H1 (cell line): ENCODE results near the gene WDR4. TPM values are rescaled to one million over a fixed set of nuclear protein-coding genes. Genes with fewer than 3 reads are reported as not detected.

ENCODE experiments used
- CTCF ChIA-PET: fragments of 300-600 bp; sonication (Branson Sonifier 250); formaldehyde crosslinking; loops from one replicate; lab custom pipeline; 2021; ENCODE audit not compliant: partially characterized antibody; lab: Charles Lee
- POLR2A ChIA-PET: fragments of 300-600 bp; sonication (Branson Sonifier 250); formaldehyde crosslinking; loops from one replicate; lab custom pipeline; 2021; ENCODE audit warnings: inconsistent platforms; ENCODE audit not compliant: partially characterized antibody; lab: Charles Lee
- DNase-seq, 2 experiments: peaks; one replicate each; pipeline versions ENCODE4 v3.0.0 to v3.0.0-alpha.2; 2010 to 2022; ENCODE audit warnings: low spot score in 2 of 2, low read depth in 1 of 2, mixed read lengths in 1 of 2
- FAIRE-seq: peaks from 2 replicates; lab custom pipeline; 2011; peaks lifted over from hg19 to GRCh38; lab: Jason Lieb, UNC
- H2AFZ ChIP-seq: 2 replicates; pipeline ENCODE4 v1.8.1; 2012; ENCODE audit warnings: low read length, inconsistent platforms
- H2AK5ac ChIP-seq: 2 replicates; pipeline ENCODE4 v1.6.1; 2013; ENCODE audit warnings: low read depth, low read length
- H2BK120ac ChIP-seq: replicated peaks from 2 replicates; pipeline ENCODE3; 2013; ENCODE audit warnings: low read depth, low read length, inconsistent platforms
- H2BK12ac ChIP-seq: 2 replicates; pipeline ENCODE4 v1.6.1; 2013; ENCODE audit warnings: low read depth, low read length
- H2BK15ac ChIP-seq: 2 replicates; pipeline ENCODE4 v1.6.1; 2013; ENCODE audit warnings: low read length
- H2BK20ac ChIP-seq: 2 replicates; pipeline ENCODE4 v1.6.1; 2013; ENCODE audit warnings: low read length
- H2BK5ac ChIP-seq: 2 replicates; pipeline ENCODE4 v1.6.1; 2013; ENCODE audit warnings: low read depth, low read length
- H3K14ac ChIP-seq: 2 replicates; pipeline ENCODE4 v1.6.1; 2013; ENCODE audit warnings: inconsistent platforms; ENCODE audit not compliant: insufficient read length
- H3K18ac ChIP-seq: 2 replicates; pipeline ENCODE4 v1.6.1; 2013; ENCODE audit warnings: low read length; ENCODE audit errors: extremely low read depth
- H3K23ac ChIP-seq: 2 replicates; pipeline ENCODE4 v1.6.1; 2013; ENCODE audit warnings: inconsistent platforms; ENCODE audit not compliant: insufficient read length
- H3K23me2 ChIP-seq: 2 replicates; pipeline ENCODE4 v1.6.1; 2013; ENCODE audit warnings: low read depth, low read length
- H3K27ac ChIP-seq: 2 replicates; pipeline ENCODE4 v1.6.1; 2011; ENCODE audit warnings: low read depth, low read length, inconsistent platforms
- H3K27me3 ChIP-seq, 4 experiments: replicated peaks in 1 of 4; 1 replicate in 1 of 4; 2 replicates in 3 of 4; pipeline versions ENCODE4 v1.6.1 to v1.8.1; 2011 to 2013; ENCODE audit warnings: low read length in 3 of 4, mild to moderate bottlenecking in 3 of 4, inconsistent platforms in 2 of 4, mixed read lengths in 2 of 4, moderate library complexity in 1 of 4; ENCODE audit not compliant: control insufficient read depth in 3 of 4, insufficient read depth in 3 of 4; ENCODE audit errors: extremely low read depth in 1 of 4
- H3K36me3 ChIP-seq, 4 experiments: 2 replicates each; pipeline versions ENCODE4 v1.6.1 to v1.8.1; 2011 to 2013; ENCODE audit warnings: mild to moderate bottlenecking in 4 of 4, low read length in 3 of 4, moderate library complexity in 2 of 4, control low read depth in 1 of 4, inconsistent platforms in 1 of 4; ENCODE audit not compliant: insufficient read depth in 4 of 4, control insufficient read depth in 2 of 4
- H3K4ac ChIP-seq: replicated peaks from 2 replicates; pipeline ENCODE3; 2013; ENCODE audit warnings: low read length, low read depth, mixed read lengths, inconsistent platforms; ENCODE audit not compliant: insufficient read length
- H3K4me1 ChIP-seq, 4 experiments: replicated peaks in 1 of 4; 1 replicate in 1 of 4; 2 replicates in 3 of 4; pipeline versions ENCODE4 v1.6.1 to v1.8.1; 2011 to 2013; ENCODE audit warnings: low read length in 3 of 4, inconsistent platforms in 2 of 4, mixed read lengths in 1 of 4; ENCODE audit not compliant: insufficient read depth in 4 of 4, control insufficient read depth in 3 of 4
- H3K4me2 ChIP-seq, 2 experiments: 2 replicates each; pipeline versions ENCODE4 v1.6.1 to v1.8.1; 2011 to 2013; ENCODE audit warnings: low read depth in 2 of 2, low read length in 2 of 2, control low read depth in 1 of 2, inconsistent platforms in 1 of 2, mild to moderate bottlenecking in 1 of 2; ENCODE audit not compliant: insufficient read depth in 1 of 2
- H3K4me3 ChIP-seq, 4 experiments: fragments of 200-600, 300-600 bp in 1 of 4; sonication (generic), shearing (Covaris generic), sonication (Bioruptor Twin) in 1 of 4; 2 replicates each; pipeline versions ENCODE4 v1.5.1 to v1.8.1; 2011 to 2016; ENCODE audit warnings: low read length in 4 of 4, low read depth in 3 of 4, control low read depth in 2 of 4, inconsistent platforms in 2 of 4, mild to moderate bottlenecking in 2 of 4, mixed read lengths in 1 of 4, moderate library complexity in 1 of 4; ENCODE audit not compliant: insufficient read depth in 2 of 4; ENCODE audit errors: extremely low read depth in 1 of 4
- H3K56ac ChIP-seq: replicated peaks from 2 replicates; pipeline ENCODE3; 2013; ENCODE audit warnings: low read depth, mild to moderate bottlenecking, mixed read lengths, low read length, inconsistent platforms; ENCODE audit not compliant: insufficient read length
- H3K79me1 ChIP-seq: 2 replicates; pipeline ENCODE4 v1.6.1; 2013; ENCODE audit warnings: low read depth, low read length, control low read depth
- H3K79me2 ChIP-seq, 2 experiments: 2 replicates each; pipeline versions ENCODE4 v1.6.1 to v1.8.1; 2012 to 2013; ENCODE audit warnings: low read length in 2 of 2, mild to moderate bottlenecking in 2 of 2, inconsistent platforms in 1 of 2; ENCODE audit not compliant: insufficient read depth in 2 of 2, control insufficient read depth in 1 of 2
- H3K9ac ChIP-seq, 4 experiments: replicated peaks in 1 of 4; 1 replicate in 1 of 4; 2 replicates in 3 of 4; pipeline versions ENCODE4 v1.6.1 to v1.8.1; 2011 to 2013; ENCODE audit warnings: low read depth in 3 of 4, low read length in 3 of 4, control low read depth in 2 of 4, mild to moderate bottlenecking in 2 of 4, moderate library complexity in 2 of 4, inconsistent platforms in 1 of 4; ENCODE audit errors: extremely low read depth in 1 of 4
- H3K9me3 ChIP-seq, 2 experiments: 2 replicates each; pipeline versions ENCODE4 v1.6.1 to v1.8.1; 2012 to 2013; ENCODE audit warnings: mild to moderate bottlenecking in 2 of 2, moderate library complexity in 2 of 2, control low read depth in 1 of 2, inconsistent platforms in 1 of 2, low read depth in 1 of 2, low read length in 1 of 2, mixed read lengths in 1 of 2; ENCODE audit not compliant: insufficient read depth in 2 of 2
- H4K20me1 ChIP-seq, 2 experiments: replicated peaks in 1 of 2; 2 replicates each; pipeline versions ENCODE3 to v1.8.1; 2011 to 2013; ENCODE audit warnings: inconsistent platforms in 2 of 2, low read length in 2 of 2, mild to moderate bottlenecking in 1 of 2; ENCODE audit not compliant: insufficient read depth in 2 of 2, control insufficient read depth in 1 of 2
- H4K5ac ChIP-seq: 2 replicates; pipeline ENCODE4 v1.6.1; 2013; ENCODE audit warnings: low read length, low read depth, mixed read lengths, inconsistent platforms; ENCODE audit not compliant: insufficient read length
- H4K8ac ChIP-seq: 2 replicates; pipeline ENCODE4 v1.8.0; 2013; ENCODE audit warnings: mild to moderate bottlenecking, moderate library complexity, low read length, inconsistent platforms; ENCODE audit not compliant: insufficient read depth; ENCODE audit errors: extremely low read depth
- H4K91ac ChIP-seq: replicated peaks from 2 replicates; pipeline ENCODE3; 2013; ENCODE audit warnings: low read length, mixed read lengths, inconsistent platforms; ENCODE audit not compliant: insufficient read length
- CTBP2 ChIP-seq: IDR thresholded peaks from 2 replicates; pipeline ENCODE4 v1.7.0; 2011; ENCODE audit warnings: borderline replicate concordance, mild to moderate bottlenecking, moderate library complexity, mixed read lengths, low read length; ENCODE audit not compliant: insufficient read depth, insufficient read length
- KDM4A ChIP-seq: IDR thresholded peaks from one replicate; pipeline ENCODE4 v1.7.1; 2012; ENCODE audit warnings: low read depth, mild to moderate bottlenecking, moderate library complexity, low read length, inconsistent platforms; ENCODE audit not compliant: severe bottlenecking
- PHF8 ChIP-seq: fragments of 200-600 bp; sonication (generic); conservative IDR thresholded peaks from 2 replicates; pipeline ENCODE4 v1.7.1; 2012; ENCODE audit warnings: low read depth, mild to moderate bottlenecking, inconsistent platforms, low read length, moderate library complexity
- RXRA ChIP-seq: IDR thresholded peaks from 2 replicates; pipeline ENCODE4 v1.6.1; 2011; ENCODE audit warnings: low read depth, mild to moderate bottlenecking, low read length, moderate library complexity; ENCODE audit not compliant: insufficient read depth
- TCF12 ChIP-seq: IDR thresholded peaks from 2 replicates; pipeline ENCODE4 v1.6.1; 2011; ENCODE audit warnings: low read depth, mild to moderate bottlenecking, low read length
- ZNF274 ChIP-seq: IDR thresholded peaks from 2 replicates; pipeline ENCODE4 v1.7.0; 2012; ENCODE audit warnings: low read length, borderline replicate concordance; ENCODE audit errors: extremely low read depth
- WGBS, 2 experiments: shearing (Covaris generic) in 1 of 2; methylation state at CpG; one replicate each; pipeline versions ENCODE4 v1.1.6 to v1.1.7; 2013 to 2015; ENCODE audit warnings: low lambda C conversion rate in 2 of 2, mixed read lengths in 2 of 2, inconsistent platforms in 1 of 2, low coverage in 1 of 2, missing lambda C conversion rate in 1 of 2; ENCODE audit not compliant: insufficient replicate concordance in 2 of 2, insufficient coverage in 1 of 2, insufficient read length in 1 of 2; ENCODE audit errors: extremely low coverage in 1 of 2, missing lambda C conversion rate in 1 of 2; 5-methylcytosine and 5-hydroxymethylcytosine counted together
- polyA plus RNA-seq, 7 experiments: library from polyadenylated mRNA; depleted of rRNA in 3 of 7; stranded (reverse) in 5 of 7; unstranded in 2 of 7; fragments of >200 nt in 5 of 7; fragments of 200-250 nt in 2 of 7; gene quantifications; 1 replicate in 5 of 7; 2 replicates in 1 of 7; 4 replicates in 1 of 7; pipeline versions ENCODE4 v1.2.1 to v1.2.3, GENCODE V29; 2011 to 2013; ENCODE audit warnings: missing spikeins in 2 of 7, mixed read lengths in 2 of 7
- total RNA-seq: library from RNA; stranded (reverse); fragmentation: NEBNext Ultra II Directional; extraction: Animal tissue kit (Norgen Biotek cat#: 25700); gene quantifications from 2 replicates; pipeline ENCODE4 v1.2.1, GENCODE V29; 2021

The WDR4 gene
- total and polyA plus RNA-seq, 2 of the 8 experiments (the other 6 are each of a cell fraction or from before 2014, with no cell fraction given) = 28.9 to 47.8 TPM

DNA sequence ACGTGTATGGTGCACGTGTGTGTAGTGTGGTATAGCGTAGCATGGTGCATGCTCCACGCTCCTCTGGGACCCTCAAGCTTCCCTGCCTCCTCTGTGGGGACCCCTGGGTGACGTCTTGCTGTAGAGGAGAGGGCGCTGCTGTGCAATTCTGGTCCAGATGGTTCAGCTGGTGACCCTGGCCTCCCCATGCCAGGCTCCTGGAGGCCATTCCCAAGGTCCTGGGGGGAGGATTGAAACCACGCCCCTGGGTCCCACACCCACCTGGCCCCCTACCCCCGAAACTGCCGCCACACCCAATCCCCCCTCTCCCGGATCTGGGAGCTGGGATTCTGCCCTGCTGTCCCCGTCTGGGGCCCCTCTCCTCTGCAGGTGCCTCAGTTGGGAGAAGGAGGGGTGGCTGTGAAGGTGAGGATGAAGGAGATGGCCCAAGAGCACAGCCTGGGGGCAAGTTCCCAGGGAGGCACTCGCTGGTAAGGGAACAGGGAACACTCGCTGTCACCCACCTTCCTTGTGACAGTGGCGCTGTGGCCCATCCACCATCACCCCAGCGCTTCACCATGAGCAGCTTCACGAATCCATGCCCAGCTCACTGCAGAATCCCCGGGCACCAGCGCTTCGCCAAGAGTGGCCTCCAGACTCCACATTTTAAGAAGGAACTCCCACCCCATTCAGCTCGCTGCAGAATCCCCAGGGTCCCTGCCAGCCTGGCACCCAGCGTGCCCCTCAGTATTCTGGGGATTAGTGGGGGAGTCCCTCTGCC lies 38.0 kb downstream of the WDR4 start:
- H3K4me3 ChIP-seq = no peak overlapping the region
- no peak overlapping the region for H3K14ac ChIP-seq
- no peak overlapping the region for H3K27ac ChIP-seq
- H3K79me2 ChIP-seq = peaks cover 0 to 28% of the 10 kb centered on the region in 2 experiments; a peak in 3 of 4 replicates
- POLR2A ChIA-PET = interaction anchor here (0.7 to 2.4 kb wide), 4 partner anchors 8 to 187 kb away, joined by 3 to 11 read pairs (median 6); no protein-coding TSS in a partner anchor
- 91% methylated on average over 17 of the region's 21 CpGs; no CpG with 5 or more reads in 1 of the 2 experiments for WGBS, 2 experiments
- H4K8ac ChIP-seq = no peak overlapping the region
- H2BK15ac ChIP-seq = no peak overlapping the region
- no peak overlapping the region for H2BK20ac ChIP-seq
- H3K4me2 ChIP-seq = no peak overlapping the region
- peaks cover 4% of the 10 kb centered on the region; the same call in 1 of the 2 replicates for H3K23me2 ChIP-seq
- no peak overlapping the region; a peak in 1 of 7 replicates for H3K9ac ChIP-seq
- H4K20me1 ChIP-seq = peaks cover 21 to 27% of the 10 kb centered on the region in 2 experiments
- no peak overlapping the region for H3K18ac ChIP-seq
- TF ChIP-seq KDM4A (no peak), CTBP2 (no peak), PHF8 (no peak), ZNF274 (no peak), RXRA (no peak), TCF12 (no peak)
- TF ChIP-seq, all 59 proteins: peak for 0
- Histone ChIP-seq H4K91ac (no peak overlapping the region), H3K56ac (no peak overlapping the region), H2AK5ac (no peak overlapping the region), H4K5ac (no peak overlapping the region), H2BK120ac (peak overlapping the region; percentile 73), H3K9me3 (no peaks in the 10 kb centered on the region), H3K27me3 (no peaks in the 10 kb centered on the region; a peak in 1 of 7 replicates), H3K4ac (peak overlapping the region; percentile 72), H2BK5ac (no peak overlapping the region; the same call in none of the 2 replicates), H3K36me3 (peaks cover 21 to 53% (median 43%) of the 10 kb centered on the region in 4 experiments; a peak in 7 of 8 replicates), H3K23ac (no peak overlapping the region), H3K79me1 (peaks cover 19% of the 10 kb centered on the region), H2BK12ac (peak overlapping the region; percentile 0; the same call in 1 of the 2 replicates), H3K4me1 (no peaks in the 10 kb centered on the region; a peak in 1 of 7 replicates), H2AFZ (no peak overlapping the region)
- CTCF ChIA-PET = no interaction called here
- DNase-seq (no peak), FAIRE-seq (no peak)
